Thoracic aorta (tissue), 2 donors: ENCODE results near the gene ETFA. TPM values are rescaled to one million over a fixed set of nuclear protein-coding genes. Genes with fewer than 3 reads are reported as not detected.

ENCODE experiments used
- ATAC-seq: fragments of 150-250 bp; one replicate; pipeline ENCODE4 v1.8.0; 2017; ENCODE audit warnings: low read depth; ENCODE audit not compliant: insufficient number of reproducible peaks, low FRiP score
- DNase-seq: peaks from one replicate; pipeline ENCODE4 v3.0.0-alpha.2; 2020; ENCODE audit warnings: low spot score
- H3K27ac ChIP-seq, 2 donors: fragments of 200-600 bp; sonication (generic); 1 replicate in 1 of 2; 2 replicates in 1 of 2; pipeline ENCODE4 v1.5.1; 2016; ENCODE audit warnings: mild to moderate bottlenecking in 2 of 2, moderate library complexity in 2 of 2
- H3K27me3 ChIP-seq: fragments of 200-600 bp; sonication (generic); replicated peaks from 2 replicates; pipeline ENCODE4 v1.6.0; 2016; ENCODE audit warnings: mild to moderate bottlenecking; ENCODE audit not compliant: insufficient read depth
- H3K36me3 ChIP-seq: fragments of 200-600 bp; sonication (generic); one replicate; pipeline ENCODE4 v1.5.1; 2016
- H3K4me1 ChIP-seq, 2 donors: fragments of 200-600 bp; sonication (generic); 1 replicate in 1 of 2; 2 replicates in 1 of 2; pipeline versions ENCODE4 v1.5.1 to v1.6.0; 2016; ENCODE audit warnings: low read depth in 2 of 2, mild to moderate bottlenecking in 1 of 2; ENCODE audit not compliant: control insufficient read depth in 1 of 2
- H3K4me3 ChIP-seq: fragments of 200-600 bp; sonication (generic); 2 replicates; pipeline ENCODE4 v1.5.1; 2016; ENCODE audit warnings: mild to moderate bottlenecking
- H3K9me3 ChIP-seq: fragments of 200-600 bp; sonication (generic); 2 replicates; pipeline ENCODE4 v1.5.1; 2016
- CTCF ChIP-seq: fragments of 200-600 bp; sonication (generic); IDR thresholded peaks from one replicate; pipeline ENCODE4 v1.5.1; 2019; ENCODE audit warnings: antibody characterized with exemption
- total RNA-seq, 2 donors: library from RNA; depleted of rRNA; stranded (reverse); fragments of >200 nt; gene quantifications; one replicate each; pipeline versions ENCODE4 v1.1.0 to v1.2.3, GENCODE V29; 2016

The ETFA gene
- total RNA-seq, 2 donors from 2014 or later, result 56.9 to 57.1 TPM

GRCh38 chr15:76293361-76293760, 17.9 kb downstream of the ETFA start:
- Histone ChIP-seq H3K36me3 (no peaks in the 10 kb centered on the region), H3K9me3 (no peaks in the 10 kb centered on the region), H3K4me3 (no peak overlapping the region), H3K4me1 (peaks cover 0 to 7% of the 10 kb centered on the region in 2 donors), H3K27ac (no peak overlapping the region), H3K27me3 (no peaks in the 10 kb centered on the region)
- no peak for ATAC-seq
- no peak for TF ChIP-seq CTCF
- DNase-seq, result no peak

GRCh38 chr15:76289582-76289981, 21.7 kb downstream of the ETFA start:
- Histone ChIP-seq H3K27ac (no peak overlapping the region), H3K4me3 (no peak overlapping the region), H3K9me3 (no peaks in the 10 kb centered on the region), H3K27me3 (no peaks in the 10 kb centered on the region), H3K36me3 (peaks cover 11% of the 10 kb centered on the region), H3K4me1 (no peaks in the 10 kb centered on the region)
- ATAC-seq (no peak), DNase-seq (no peak)
- no peak for TF ChIP-seq CTCF

GRCh38 chr15:76286271-76286879, 24.9 kb downstream of the ETFA start:
- no peak for TF ChIP-seq CTCF
- DNase-seq (no peak), ATAC-seq (no peak)
- H3K27ac ChIP-seq, result no peak overlapping the region
- no peaks in the 10 kb centered on the region for H3K27me3 ChIP-seq
- no peaks in the 10 kb centered on the region for H3K9me3 ChIP-seq
- H3K36me3 ChIP-seq, result peaks cover 11% of the 10 kb centered on the region
- H3K4me3 ChIP-seq, result no peak overlapping the region
- no peaks in the 10 kb centered on the region for H3K4me1 ChIP-seq

GRCh38 chr15:76285241-76285825, 25.9 kb downstream of the ETFA start:
- Histone ChIP-seq H3K27ac (no peak overlapping the region), H3K9me3 (no peaks in the 10 kb centered on the region), H3K36me3 (peaks cover 14% of the 10 kb centered on the region), H3K4me3 (no peak overlapping the region), H3K27me3 (no peaks in the 10 kb centered on the region), H3K4me1 (no peaks in the 10 kb centered on the region)
- no peak for TF ChIP-seq CTCF
- DNase-seq (no peak), ATAC-seq (no peak)

GRCh38 chr15:76282465-76282864, 28.8 kb downstream of the ETFA start:
- no peak for TF ChIP-seq CTCF
- no peaks in the 10 kb centered on the region for H3K9me3 ChIP-seq
- H3K27ac ChIP-seq, result no peak overlapping the region
- ATAC-seq (no peak), DNase-seq (no peak)
- H3K27me3 ChIP-seq, result no peaks in the 10 kb centered on the region
- no peak overlapping the region for H3K4me3 ChIP-seq
- H3K4me1 ChIP-seq, result no peaks in the 10 kb centered on the region
- peaks cover 13% of the 10 kb centered on the region for H3K36me3 ChIP-seq
